ENCODE data around the gene HERC2. TPM values are rescaled to one million over a fixed set of nuclear protein-coding genes. Genes with fewer than 3 reads are reported as not detected.

Gene HERC2
- polyA plus RNA-seq, 1 of the 3 experiments (the other 2 are of a cell fraction) = 22.3 TPM

DNA sequence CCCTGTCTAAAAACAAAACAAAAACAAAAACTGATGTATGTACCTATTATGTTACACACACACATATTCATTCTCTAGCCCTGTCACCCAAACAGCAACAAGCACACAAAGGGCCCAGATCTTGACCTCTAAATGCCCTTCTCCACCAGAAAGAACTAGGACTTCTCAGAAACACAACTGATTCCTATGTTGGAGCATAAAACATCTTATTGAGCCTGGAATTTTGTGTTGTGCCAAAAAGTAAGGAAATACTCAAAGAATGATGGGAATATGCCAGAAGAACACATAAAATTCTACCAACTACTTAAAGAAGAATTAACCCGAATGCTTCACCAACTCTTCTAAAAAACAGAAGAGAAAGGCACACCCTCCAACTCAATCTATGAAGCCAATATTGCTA is 156.2 kb downstream of the HERC2 start:
- H4K20me1 ChIP-seq (ENCODE audit: insufficient read depth) = no peaks in the 10 kb centered on the region
- no peak overlapping the region for H3K4me3 ChIP-seq (ENCODE audit: low read depth in 2 of 2, low read length in 1 of 2)
- H3F3A ChIP-seq (replicated peaks; ENCODE audit: insufficient read depth) = no peaks in the 10 kb centered on the region
- DNase-seq = no peak
- H3K4me1 ChIP-seq (ENCODE audit: control insufficient read depth in 1 of 2, insufficient read depth in 2 of 2, low read depth in 1 of 2, low read length in 1 of 2) = peaks cover 0 to 7% of the 10 kb centered on the region in 2 experiments; a peak in 1 of 4 replicates
- H3K9ac ChIP-seq = no peak overlapping the region
- H3K4me2 ChIP-seq = no peak overlapping the region
- no peaks in the 10 kb centered on the region for H3K27me3 ChIP-seq (ENCODE audit: insufficient read depth)
- CTCF ChIA-PET = interaction anchor here (1.6 kb wide), 1 partner anchor 21 kb away, joined by 3 read pairs; no protein-coding TSS in a partner anchor
- no peak overlapping the region for H2AFZ ChIP-seq (ENCODE audit: low read depth)
- no peak for TF ChIP-seq FOXM1 (IDR thresholded peaks at IDR 0.05; ENCODE audit: low read depth)
- no peak for TF ChIP-seq JUND (IDR thresholded peaks at IDR 0.05)
- no peak for TF ChIP-seq ELF1 (IDR thresholded peaks at IDR 0.05)
- TF ChIP-seq SMC3 (IDR thresholded peaks at IDR 0.05; ENCODE audit: low read depth, low read length) = no peak
- TF ChIP-seq TCF12 (IDR thresholded peaks at IDR 0.05) = no peak
- TF ChIP-seq NFIC (IDR thresholded peaks at IDR 0.05; ENCODE audit: borderline replicate concordance) = no peak
- TF ChIP-seq, protein P1, sequence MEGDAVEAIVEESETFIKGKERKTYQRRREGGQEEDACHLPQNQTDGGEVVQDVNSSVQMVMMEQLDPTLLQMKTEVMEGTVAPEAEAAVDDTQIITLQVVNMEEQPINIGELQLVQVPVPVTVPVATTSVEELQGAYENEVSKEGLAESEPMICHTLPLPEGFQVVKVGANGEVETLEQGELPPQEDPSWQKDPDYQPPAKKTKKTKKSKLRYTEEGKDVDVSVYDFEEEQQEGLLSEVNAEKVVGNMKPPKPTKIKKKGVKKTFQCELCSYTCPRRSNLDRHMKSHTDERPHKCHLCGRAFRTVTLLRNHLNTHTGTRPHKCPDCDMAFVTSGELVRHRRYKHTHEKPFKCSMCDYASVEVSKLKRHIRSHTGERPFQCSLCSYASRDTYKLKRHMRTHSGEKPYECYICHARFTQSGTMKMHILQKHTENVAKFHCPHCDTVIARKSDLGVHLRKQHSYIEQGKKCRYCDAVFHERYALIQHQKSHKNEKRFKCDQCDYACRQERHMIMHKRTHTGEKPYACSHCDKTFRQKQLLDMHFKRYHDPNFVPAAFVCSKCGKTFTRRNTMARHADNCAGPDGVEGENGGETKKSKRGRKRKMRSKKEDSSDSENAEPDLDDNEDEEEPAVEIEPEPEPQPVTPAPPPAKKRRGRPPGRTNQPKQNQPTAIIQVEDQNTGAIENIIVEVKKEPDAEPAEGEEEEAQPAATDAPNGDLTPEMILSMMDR (IDR thresholded peaks at IDR 0.05) = no peak
- TF ChIP-seq TEAD4 (IDR thresholded peaks at IDR 0.05; ENCODE audit: borderline replicate concordance, insufficient read depth) = no peak
- TF ChIP-seq MXI1 (IDR thresholded peaks at IDR 0.05; ENCODE audit: low read depth, low read length) = no peak
- no peak for TF ChIP-seq TAF1 (IDR thresholded peaks at IDR 0.05; ENCODE audit: borderline replicate concordance, low read depth, low read length)
- TF ChIP-seq, protein P2, sequence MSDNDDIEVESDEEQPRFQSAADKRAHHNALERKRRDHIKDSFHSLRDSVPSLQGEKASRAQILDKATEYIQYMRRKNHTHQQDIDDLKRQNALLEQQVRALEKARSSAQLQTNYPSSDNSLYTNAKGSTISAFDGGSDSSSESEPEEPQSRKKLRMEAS (IDR thresholded peaks at IDR 0.05; ENCODE audit: low read depth) = no peak
- no peak for TF ChIP-seq NRF1 (IDR thresholded peaks at IDR 0.05; ENCODE audit: low read depth, low read length)
- no peak for TF ChIP-seq CHD2 (IDR thresholded peaks at IDR 0.05; ENCODE audit: low read length, partially characterized antibody)
- TF ChIP-seq EP300 (IDR thresholded peaks at IDR 0.05; ENCODE audit: borderline replicate concordance in 1 of 2, low read depth in 1 of 2, low read length in 1 of 2) = no peak
- TF ChIP-seq RAD21 (IDR thresholded peaks at IDR 0.05; ENCODE audit: low read length) = no peak
- TF ChIP-seq, protein P3, sequence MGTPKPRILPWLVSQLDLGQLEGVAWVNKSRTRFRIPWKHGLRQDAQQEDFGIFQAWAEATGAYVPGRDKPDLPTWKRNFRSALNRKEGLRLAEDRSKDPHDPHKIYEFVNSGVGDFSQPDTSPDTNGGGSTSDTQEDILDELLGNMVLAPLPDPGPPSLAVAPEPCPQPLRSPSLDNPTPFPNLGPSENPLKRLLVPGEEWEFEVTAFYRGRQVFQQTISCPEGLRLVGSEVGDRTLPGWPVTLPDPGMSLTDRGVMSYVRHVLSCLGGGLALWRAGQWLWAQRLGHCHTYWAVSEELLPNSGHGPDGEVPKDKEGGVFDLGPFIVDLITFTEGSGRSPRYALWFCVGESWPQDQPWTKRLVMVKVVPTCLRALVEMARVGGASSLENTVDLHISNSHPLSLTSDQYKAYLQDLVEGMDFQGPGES (IDR thresholded peaks at IDR 0.05; ENCODE audit: low read depth, low read length) = no peak
- TF ChIP-seq, protein P4, sequence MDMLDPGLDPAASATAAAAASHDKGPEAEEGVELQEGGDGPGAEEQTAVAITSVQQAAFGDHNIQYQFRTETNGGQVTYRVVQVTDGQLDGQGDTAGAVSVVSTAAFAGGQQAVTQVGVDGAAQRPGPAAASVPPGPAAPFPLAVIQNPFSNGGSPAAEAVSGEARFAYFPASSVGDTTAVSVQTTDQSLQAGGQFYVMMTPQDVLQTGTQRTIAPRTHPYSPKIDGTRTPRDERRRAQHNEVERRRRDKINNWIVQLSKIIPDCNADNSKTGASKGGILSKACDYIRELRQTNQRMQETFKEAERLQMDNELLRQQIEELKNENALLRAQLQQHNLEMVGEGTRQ (IDR thresholded peaks at IDR 0.05; ENCODE audit: borderline replicate concordance, low read depth, low read length) = no peak
- no peak for TF ChIP-seq YY1 (IDR thresholded peaks at IDR 0.05; ENCODE audit: low read depth)
- WGBS (ENCODE audit: low lambda C conversion rate) = 97% methylated on average over 1 of the region's 1 CpG
- no peak overlapping the region for H3K27ac ChIP-seq (ENCODE audit: low read depth in 2 of 2, low read length in 1 of 2)
- POLR2A ChIA-PET = no interaction called here
- H3K9me2 ChIP-seq = no peaks in the 10 kb centered on the region
- H3K36me3 ChIP-seq (replicated peaks in 1 of 2; ENCODE audit: control insufficient read depth in 1 of 2, insufficient read depth in 2 of 2, low read length in 1 of 2) = peaks cover 50 to 72% of the 10 kb centered on the region in 2 experiments
- no peaks in the 10 kb centered on the region for H3K9me3 ChIP-seq
- H3K79me2 ChIP-seq (ENCODE audit: insufficient read depth) = no peaks in the 10 kb centered on the region

Measured in SK-N-SH (cell line).